ENCODE data around the gene ELFN1. TPM values are rescaled to one million over a fixed set of nuclear protein-coding genes. Genes with fewer than 3 reads are reported as not detected.

Gene ELFN1
- total RNA-seq, 1 donor from 2014 or later = 17.5 TPM

DNA sequence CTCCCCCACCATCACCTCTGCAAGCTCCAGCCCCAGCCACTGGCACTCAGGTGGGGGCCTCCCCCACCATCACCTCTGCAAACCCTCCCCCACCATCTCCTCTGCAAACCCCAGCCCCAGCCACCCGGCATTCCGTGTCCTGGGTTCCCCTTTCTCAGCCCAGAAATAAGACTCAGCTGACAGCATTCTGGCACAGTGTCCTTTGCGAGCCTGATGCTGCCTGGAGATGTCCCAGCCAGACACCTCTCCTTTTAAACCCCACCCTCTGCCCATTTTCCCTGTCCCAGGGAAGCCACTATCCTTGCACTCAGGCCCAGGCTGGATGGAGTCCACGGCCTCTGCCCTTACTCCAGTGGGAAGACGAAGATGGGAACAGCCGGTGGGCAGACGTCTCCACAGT lies 49.8 kb downstream of the ELFN1 start:
- no peak for ATAC-seq

DNA sequence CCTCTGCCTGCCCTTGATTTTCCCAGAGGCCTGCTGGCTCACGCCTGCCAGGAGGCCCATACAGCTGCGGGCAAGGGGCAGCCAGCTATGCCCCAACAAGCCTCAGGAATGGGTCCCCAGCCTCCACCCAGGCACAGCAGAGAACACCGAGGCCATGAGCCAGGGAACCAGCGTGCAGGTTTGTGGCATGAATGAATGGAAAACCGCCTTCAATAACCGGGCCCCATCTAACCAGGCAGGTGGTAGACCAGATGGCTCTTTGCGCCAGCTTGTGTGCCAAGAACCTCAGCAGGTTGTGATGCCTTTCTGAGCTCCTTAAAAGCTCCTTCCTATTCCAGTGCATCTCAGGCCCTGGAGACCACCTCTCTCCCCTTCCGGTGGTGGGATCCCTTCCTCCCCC lies 50.2 kb downstream of the ELFN1 start:
- DNase-seq (ENCODE audit: low spot score) = no peak
- no peak for ATAC-seq

More for the DNA sequence above, 49.8 kb downstream of the ELFN1 start:
- DNase-seq (ENCODE audit: low spot score) = no peak

DNA sequence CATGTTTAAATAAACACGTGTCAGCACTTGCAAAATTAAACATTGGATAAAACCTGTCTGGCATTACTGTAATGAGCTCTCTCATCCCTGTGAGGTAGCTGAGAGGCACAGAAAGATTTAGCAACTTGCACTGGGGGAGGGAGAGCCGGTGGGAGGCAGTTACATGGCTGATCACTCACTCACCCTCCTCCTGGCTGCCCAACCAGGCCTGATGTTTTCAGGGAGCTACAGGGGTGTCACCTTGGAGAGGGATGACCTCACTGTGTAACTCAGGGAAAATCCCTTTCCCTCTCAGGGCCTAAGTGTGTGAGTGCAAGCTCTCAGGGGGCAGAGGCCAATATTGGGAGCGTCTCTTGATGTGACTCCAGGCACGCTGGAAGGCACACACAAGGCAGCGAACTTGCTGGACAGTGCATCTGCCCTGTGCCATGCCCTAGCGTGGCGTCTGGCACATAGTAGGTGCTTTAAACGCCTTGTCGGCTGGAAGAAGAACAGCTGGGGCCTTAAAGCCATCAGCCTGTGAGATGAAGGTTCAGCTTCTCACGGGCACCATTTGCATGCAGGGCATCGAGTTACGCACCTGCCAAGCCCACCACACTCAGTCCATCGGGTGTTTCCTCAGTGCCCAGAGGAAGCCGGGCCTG lies 51.1 kb downstream of the ELFN1 start:
- DNase-seq (ENCODE audit: low spot score) (no peak), ATAC-seq (no peak)

DNA sequence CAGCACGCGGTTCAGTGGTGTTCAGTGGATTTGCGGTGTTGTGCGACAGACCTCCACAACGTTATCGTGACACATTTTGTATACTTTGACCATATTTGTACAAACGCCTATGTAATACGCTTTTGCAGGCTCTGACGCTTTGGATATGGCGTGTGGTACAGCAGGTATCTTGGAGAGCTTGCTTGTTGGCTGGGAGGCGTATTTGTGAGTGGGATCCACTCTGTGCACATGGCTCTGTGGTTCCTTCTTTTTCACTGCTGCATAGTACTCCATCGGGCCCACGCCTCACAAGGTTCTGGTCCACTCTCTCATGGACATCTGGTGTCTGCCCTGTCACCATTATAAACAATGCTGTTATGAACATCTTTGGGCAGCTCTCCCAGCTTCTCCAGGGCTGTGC lies 53.2 kb downstream of the ELFN1 start:
- ATAC-seq (no peak), DNase-seq (ENCODE audit: low spot score) (no peak)

DNA sequence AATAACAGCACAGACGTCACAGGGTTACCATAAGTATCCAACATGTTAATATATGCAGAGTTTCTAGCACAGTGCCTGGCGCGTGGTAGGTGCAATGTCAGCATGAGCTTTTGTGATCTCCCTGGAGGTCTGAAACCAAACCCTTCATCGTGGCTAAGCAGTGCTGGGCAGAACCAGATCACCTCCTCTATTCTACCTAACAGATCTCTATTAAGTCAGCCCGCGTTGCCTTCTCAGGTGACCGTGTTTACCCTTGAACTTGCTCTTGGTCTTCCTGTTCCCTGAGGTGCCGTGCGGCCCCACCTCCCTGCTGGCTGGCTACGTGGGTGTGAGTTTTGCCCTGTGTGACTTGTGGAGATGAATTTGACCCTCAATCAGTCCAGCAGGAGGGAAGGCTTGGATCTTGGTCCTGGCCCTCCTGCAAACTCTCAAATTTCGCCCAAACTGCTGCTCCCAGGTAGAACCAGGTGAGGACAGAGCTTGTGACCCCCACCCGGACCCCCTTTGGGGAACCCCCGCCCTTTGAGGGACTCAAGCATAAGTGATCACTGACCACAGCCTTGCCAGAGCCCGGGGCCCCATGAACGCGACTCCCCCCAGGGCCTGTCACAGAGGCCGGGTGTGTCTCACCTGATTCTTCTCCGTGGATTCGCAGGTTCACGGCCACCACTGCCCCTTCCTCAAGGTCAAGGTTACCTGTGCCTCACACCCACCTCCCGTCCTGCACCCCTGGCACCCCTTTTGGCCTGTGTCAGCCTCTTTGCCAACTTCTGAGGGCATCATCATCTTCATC lies 54.2 kb downstream of the ELFN1 start:
- no peak for DNase-seq (ENCODE audit: low spot score)
- peak; percentile 29 for ATAC-seq

DNA sequence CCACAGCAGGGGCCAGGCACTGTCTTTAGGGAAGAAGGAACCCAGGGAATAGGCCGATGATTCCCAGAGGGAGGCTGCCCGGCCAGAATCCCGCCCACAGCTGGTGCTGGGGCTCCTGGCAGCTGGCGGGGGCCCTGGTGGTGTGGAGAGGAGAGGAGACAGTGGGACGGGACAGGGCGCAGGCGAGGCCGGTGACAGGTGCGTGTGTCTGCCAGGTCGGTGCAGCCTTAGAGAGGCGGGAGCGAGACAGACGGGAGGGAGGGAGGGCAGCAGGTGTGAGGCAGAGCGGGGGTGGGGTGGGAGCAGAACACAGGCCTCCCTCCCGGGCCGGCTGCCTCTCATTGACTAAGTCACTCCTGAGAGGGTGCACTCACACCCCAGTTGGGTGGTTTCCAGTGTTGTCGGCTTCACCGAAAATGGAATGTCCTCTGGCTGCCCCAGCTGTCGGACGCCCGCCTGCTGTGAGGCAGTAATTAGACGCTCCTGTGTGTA lies 55.2 kb downstream of the ELFN1 start:
- no peak for DNase-seq (ENCODE audit: low spot score)
- ATAC-seq = peak; percentile 54

DNA sequence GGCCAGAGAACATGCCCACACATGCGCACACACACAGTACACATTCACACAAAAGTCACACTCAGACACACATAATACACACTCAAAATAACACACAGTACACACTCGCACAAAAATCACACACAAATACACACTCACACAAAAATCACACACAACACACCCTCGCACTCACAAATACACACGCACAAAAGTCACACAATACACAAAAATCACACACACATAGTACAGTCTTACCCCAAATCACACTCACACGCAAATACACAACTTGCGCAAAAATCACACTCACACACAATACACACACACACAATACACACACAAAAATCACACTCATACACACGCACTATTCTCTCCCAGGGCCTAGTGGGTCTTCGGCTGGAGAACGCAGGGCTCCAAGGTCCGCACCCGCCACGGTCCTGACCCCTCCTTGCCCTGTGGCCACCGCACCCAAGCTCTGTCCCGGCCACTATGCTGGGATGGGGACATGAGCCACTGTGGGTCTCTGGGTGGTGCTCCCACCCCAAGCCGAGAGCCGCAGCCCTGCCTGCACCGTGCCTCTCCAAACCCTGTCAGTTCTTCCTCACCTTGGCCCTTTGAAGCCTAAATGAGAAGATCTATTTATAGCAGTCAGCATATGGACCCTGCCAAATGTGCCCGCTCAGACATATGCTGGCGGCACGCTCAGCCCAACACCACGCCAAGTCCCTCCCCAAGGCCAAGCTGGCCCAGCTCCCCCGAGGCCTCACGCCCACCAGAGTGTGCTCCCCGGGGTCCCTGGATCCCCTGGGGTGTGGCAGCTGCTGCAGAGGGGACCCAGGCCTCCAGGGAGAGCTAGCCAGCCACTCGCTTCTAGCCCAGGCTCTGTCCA lies 55.9 kb downstream of the ELFN1 start:
- ATAC-seq = no peak
- DNase-seq (ENCODE audit: low spot score) = no peak

- no peak for ATAC-seq
- DNase-seq (ENCODE audit: low spot score) = no peak
Measured at GRCh38 chr7:1727079-1727478, 57.0 kb downstream of the ELFN1 start.

DNA sequence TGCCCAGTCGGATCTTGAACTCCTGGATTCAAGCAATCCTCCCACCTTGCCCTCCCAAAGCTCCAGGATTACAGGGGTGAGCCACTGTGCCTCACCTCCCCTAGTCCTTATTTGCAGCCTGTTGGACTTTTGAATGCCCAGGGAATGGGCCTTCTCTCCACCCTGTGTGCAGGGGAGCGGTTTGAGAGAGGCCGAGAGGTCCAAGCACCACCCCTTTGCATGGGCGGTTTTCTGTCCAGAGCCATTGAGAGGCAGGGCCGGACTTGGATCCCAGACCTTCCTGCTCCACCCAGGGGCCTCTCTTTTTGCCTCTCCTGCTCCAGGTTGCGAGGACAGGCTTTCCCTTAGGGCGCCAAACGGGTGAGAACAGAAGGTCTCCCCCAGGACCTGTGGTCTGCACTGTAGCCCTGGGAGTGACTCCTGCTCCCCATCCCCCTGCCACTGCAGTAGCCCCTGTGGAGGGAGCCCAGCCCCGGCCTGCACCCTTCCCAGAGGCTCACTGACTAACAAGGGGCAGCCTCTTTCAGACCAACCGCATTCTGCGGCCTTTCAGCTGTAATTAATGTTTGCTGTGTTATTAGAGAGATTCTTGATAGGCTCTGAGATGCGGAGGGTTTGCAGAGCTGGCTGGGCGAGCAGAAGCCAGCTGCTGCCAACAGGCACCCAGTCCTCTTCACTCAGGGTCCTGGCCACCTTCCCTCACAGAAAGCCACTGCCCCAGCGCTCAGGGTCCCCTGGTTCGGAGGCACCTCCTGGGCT lies 57.9 kb downstream of the ELFN1 start:
- DNase-seq (ENCODE audit: low spot score) (no peak), ATAC-seq (no peak)

GRCh38 chr7:1729183-1729582 lies 59.1 kb downstream of the ELFN1 start:
- DNase-seq (ENCODE audit: low spot score) = no peak

DNA sequence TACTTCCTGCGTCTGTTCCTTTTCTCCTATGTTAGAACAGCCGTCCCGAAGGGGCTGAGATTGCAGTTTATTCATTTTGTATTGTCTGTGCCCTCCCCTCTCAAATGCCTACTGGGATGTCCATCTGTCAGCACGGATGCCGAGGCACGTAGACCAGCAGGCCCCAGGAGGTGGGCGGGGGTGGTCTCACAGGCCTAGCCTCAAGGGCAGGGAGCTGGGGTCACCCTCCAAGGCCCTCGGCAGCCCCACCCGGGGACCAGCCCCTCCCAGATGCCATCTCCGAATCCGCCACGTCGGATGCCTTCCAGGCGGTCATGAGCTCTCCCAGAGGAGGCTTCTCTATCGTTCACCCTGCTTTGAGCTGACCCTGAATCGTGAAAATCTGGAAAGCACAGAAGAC lies 59.7 kb downstream of the ELFN1 start:
- DNase-seq (ENCODE audit: low spot score) (no peak), ATAC-seq (no peak)

More at GRCh38 chr7:1729183-1729582, 59.1 kb downstream of the ELFN1 start:
- ATAC-seq = no peak

DNA sequence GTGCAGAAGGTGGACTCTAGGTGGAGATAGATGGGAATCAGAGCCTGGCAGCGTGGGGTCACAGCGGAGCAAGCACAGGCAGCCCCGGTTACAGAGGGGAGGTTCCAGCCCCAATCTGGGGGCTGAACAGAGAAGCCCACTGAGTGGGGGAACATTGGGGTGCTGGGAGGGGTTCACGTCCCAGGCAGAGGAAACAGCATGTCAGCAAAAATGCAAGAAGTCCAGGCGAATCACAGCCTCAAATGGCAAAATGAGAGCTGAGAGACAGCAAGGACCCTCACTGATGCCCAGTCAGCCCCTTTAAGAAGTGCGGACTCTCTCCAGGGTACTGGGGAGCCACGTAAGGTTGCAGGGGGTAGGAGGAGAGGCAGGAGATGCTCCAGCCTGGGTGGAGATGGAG lies 62.0 kb downstream of the ELFN1 start:
- no peak for ATAC-seq
- DNase-seq (ENCODE audit: low spot score) = no peak

- DNase-seq (ENCODE audit: low spot score) (no peak), ATAC-seq (no peak)
Measured at GRCh38 chr7:1732645-1733044, 62.6 kb downstream of the ELFN1 start.

GRCh38 chr7:1733206-1733907 lies 63.3 kb downstream of the ELFN1 start:
- ATAC-seq (no peak), DNase-seq (ENCODE audit: low spot score) (no peak)

DNA sequence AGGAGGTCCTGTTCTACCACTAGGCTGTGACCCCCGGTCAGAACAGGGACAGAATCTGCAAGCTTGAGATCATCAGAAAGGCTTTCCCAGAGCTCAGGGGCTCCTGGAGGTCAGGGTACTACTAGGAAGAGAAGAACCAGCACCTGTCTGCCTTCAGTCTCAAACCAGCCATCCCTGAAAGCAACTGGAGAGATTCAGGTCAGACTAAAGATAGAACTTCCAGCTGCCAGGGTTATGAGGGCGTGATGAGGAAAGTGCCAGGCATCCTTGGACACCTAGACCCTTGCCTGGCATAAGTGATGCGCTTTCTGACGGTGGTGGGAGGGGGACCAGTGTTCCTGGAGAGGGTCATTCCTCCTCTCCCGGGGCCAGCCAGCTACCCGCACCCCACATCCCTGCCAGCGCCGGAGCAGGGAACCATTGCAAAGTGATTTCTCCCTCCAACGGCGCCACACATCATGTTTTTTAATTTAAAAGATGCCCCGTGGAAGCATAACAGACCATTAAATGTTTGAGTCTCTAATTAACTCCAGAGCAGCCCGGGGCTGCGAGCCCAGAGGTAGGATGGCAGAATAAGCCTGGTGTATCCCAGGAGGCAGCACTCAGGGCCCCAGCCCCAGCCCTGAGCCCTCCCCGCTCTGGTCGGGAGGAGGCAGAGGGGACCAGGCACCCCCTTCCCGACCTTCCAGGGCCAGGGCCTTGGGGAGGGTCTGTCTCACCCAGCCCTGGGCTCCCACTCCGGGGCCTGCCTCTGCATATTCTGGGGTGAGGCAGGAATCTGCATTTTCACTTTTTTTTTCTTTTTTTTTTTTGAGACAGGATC lies 64.0 kb downstream of the ELFN1 start:
- ATAC-seq (no peak), DNase-seq (ENCODE audit: low spot score) (no peak)

GRCh38 chr7:1735262-1735661 lies 65.2 kb downstream of the ELFN1 start:
- ATAC-seq = no peak
- DNase-seq (ENCODE audit: low spot score) = no peak

- no peak for ATAC-seq
- no peak for DNase-seq (ENCODE audit: low spot score)
Measured at GRCh38 chr7:1735806-1736483, 65.9 kb downstream of the ELFN1 start.

GRCh38 chr7:1736484-1736817 lies 66.4 kb downstream of the ELFN1 start:
- ATAC-seq = no peak
- no peak for DNase-seq (ENCODE audit: low spot score)

GRCh38 chr7:1736830-1737229 lies 66.8 kb downstream of the ELFN1 start:
- DNase-seq (ENCODE audit: low spot score) (no peak), ATAC-seq (no peak)
